C4-2B (cell line): ENCODE measurements around the gene RFPL4AL1.

Experiments used
- ZFX ChIP-seq: fragments of 450-650 bp; IDR thresholded peaks from 2 replicates; pipeline ENCODE4 v1.6.1; 2017
- TF ChIP-seq, protein P1 (sequence below): fragments of 450-650 bp; conservative IDR thresholded peaks from 2 replicates; pipeline ENCODE4 v1.5.1; 2017; ENCODE audit warnings: mild to moderate bottlenecking

GRCh38 chr19:55781112-55781511 lies 12.2 kb downstream of the RFPL4AL1 start:
- TF ChIP-seq, protein P1, sequence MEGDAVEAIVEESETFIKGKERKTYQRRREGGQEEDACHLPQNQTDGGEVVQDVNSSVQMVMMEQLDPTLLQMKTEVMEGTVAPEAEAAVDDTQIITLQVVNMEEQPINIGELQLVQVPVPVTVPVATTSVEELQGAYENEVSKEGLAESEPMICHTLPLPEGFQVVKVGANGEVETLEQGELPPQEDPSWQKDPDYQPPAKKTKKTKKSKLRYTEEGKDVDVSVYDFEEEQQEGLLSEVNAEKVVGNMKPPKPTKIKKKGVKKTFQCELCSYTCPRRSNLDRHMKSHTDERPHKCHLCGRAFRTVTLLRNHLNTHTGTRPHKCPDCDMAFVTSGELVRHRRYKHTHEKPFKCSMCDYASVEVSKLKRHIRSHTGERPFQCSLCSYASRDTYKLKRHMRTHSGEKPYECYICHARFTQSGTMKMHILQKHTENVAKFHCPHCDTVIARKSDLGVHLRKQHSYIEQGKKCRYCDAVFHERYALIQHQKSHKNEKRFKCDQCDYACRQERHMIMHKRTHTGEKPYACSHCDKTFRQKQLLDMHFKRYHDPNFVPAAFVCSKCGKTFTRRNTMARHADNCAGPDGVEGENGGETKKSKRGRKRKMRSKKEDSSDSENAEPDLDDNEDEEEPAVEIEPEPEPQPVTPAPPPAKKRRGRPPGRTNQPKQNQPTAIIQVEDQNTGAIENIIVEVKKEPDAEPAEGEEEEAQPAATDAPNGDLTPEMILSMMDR: no peak
- no peak for TF ChIP-seq ZFX
